Measurements from ENCODE around the gene TIMM50. TPM values are rescaled to one million over a fixed set of nuclear protein-coding genes. Genes with fewer than 3 reads are reported as not detected.

The TIMM50 gene
- total RNA-seq, 6 donors from 2014 or later = 47.8 to 80.9 (median 54.4) TPM

DNA sequence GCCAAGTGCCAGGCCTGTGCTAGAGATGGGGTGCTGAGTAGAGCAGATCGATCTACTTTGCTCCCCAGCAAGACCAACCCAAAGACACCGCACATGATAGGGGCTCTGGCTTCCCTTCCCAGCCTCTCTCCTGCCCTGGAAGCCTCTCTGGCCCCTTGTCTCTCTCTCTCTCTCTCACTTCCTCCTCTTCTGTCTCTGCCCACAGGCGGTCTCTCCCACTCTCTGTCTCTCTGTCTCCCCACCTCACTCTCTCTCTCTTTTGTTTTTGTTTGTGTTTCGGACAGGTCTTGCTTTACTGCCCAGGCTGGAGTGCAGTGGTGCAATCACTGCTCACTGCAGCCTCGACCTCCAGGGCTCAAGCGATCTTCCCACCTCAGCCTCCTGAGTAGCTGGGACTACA is 35.6 kb downstream of the TIMM50 start:
- no peak overlapping the region for H3K27ac ChIP-seq
- TF ChIP-seq, protein P1, sequence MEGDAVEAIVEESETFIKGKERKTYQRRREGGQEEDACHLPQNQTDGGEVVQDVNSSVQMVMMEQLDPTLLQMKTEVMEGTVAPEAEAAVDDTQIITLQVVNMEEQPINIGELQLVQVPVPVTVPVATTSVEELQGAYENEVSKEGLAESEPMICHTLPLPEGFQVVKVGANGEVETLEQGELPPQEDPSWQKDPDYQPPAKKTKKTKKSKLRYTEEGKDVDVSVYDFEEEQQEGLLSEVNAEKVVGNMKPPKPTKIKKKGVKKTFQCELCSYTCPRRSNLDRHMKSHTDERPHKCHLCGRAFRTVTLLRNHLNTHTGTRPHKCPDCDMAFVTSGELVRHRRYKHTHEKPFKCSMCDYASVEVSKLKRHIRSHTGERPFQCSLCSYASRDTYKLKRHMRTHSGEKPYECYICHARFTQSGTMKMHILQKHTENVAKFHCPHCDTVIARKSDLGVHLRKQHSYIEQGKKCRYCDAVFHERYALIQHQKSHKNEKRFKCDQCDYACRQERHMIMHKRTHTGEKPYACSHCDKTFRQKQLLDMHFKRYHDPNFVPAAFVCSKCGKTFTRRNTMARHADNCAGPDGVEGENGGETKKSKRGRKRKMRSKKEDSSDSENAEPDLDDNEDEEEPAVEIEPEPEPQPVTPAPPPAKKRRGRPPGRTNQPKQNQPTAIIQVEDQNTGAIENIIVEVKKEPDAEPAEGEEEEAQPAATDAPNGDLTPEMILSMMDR (IDR thresholded peaks at IDR 0.05) = no peak
- TF ChIP-seq POLR2AphosphoS5 (IDR thresholded peaks at IDR 0.05) = no peak
- TF ChIP-seq POLR2A (IDR thresholded peaks at IDR 0.05) = no peak
- TF ChIP-seq EP300 (IDR thresholded peaks at IDR 0.05) = no peak
- no peak overlapping the region for H3K4me3 ChIP-seq
- WGBS, 2 donors = 41 to 50% methylated on average over 6 of the region's 6 CpGs
- ATAC-seq (ENCODE audit: low FRiP score in 2 of 2) = peak in 1 of 2 donors; percentile 15
- no peak for DNase-seq
- peaks cover 9 to 18% (median 12%) of the 10 kb centered on the region in 4 donors for H3K4me1 ChIP-seq
- H3K9me3 ChIP-seq = no peaks in the 10 kb centered on the region
- no peaks in the 10 kb centered on the region for H3K36me3 ChIP-seq
- H3K27me3 ChIP-seq = peaks cover 0 to 29% (median 16%) of the 10 kb centered on the region in 4 donors

DNA sequence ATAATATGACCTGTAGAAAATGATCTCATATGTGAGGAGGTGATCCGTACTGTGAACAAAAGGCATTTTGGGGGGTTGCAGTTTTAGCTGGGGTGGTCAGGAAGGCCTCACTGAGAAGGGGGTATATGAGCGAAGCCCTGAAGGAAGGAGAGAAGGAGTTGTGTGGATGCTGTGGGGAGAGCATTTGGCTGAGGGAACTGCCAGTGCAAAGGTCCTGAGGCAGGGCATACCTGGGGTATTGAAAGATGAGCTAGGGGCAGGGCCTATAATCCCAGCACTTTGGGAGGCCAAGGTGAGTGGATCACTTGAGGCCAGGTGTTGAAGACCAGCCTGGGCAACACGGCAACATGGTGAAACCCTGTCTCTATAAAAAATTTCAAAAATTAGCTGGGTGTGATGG is 36.8 kb downstream of the TIMM50 start:
- 79 to 87% methylated on average over 3 of the region's 3 CpGs for WGBS, 2 donors
- Histone ChIP-seq H3K36me3 (no peaks in the 10 kb centered on the region), H3K27ac (no peak overlapping the region), H3K9me3 (no peaks in the 10 kb centered on the region), H3K4me1 (peaks cover 9 to 18% (median 12%) of the 10 kb centered on the region in 4 donors), H3K4me3 (no peak overlapping the region), H3K27me3 (peaks cover 0 to 29% (median 16%) of the 10 kb centered on the region in 4 donors)
- DNase-seq (no peak), ATAC-seq (ENCODE audit: low FRiP score in 2 of 2) (no peak)
- TF ChIP-seq POLR2A (IDR thresholded peaks at IDR 0.05) (no peak), EP300 (IDR thresholded peaks at IDR 0.05) (no peak), POLR2AphosphoS5 (IDR thresholded peaks at IDR 0.05) (no peak)
- TF ChIP-seq, protein P1 (IDR thresholded peaks at IDR 0.05) = no peak

DNA sequence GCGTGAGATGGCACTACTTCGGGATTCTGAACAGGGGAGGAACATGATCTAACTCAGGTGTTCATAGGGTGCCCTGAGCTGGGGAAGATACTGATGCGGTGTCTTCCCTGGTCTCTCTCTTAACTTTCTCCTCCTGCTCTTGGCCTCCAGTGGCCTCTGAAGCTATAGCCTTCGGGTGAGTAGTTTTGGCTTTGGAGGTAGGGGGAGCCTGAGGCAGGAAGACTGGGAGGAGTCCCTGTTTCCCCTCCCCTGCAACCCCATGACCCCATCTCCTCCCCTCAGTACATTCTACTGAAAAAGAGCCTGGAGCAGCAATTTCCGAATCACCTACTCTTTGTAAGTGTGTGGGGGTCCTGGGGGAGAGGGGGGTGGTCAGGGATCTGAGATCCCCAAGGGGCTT is 37.8 kb downstream of the TIMM50 start:
- TF ChIP-seq EP300 (IDR thresholded peaks at IDR 0.05) = no peak
- TF ChIP-seq POLR2A (IDR thresholded peaks at IDR 0.05) = no peak
- TF ChIP-seq, protein P1 (IDR thresholded peaks at IDR 0.05) = no peak
- no peak for TF ChIP-seq POLR2AphosphoS5 (IDR thresholded peaks at IDR 0.05)
- WGBS, 2 donors = 57 to 62% methylated on average over 5 of the region's 5 CpGs
- H3K36me3 ChIP-seq = no peaks in the 10 kb centered on the region
- peaks cover 9 to 18% (median 12%) of the 10 kb centered on the region in 4 donors for H3K4me1 ChIP-seq
- no peaks in the 10 kb centered on the region for H3K9me3 ChIP-seq
- DNase-seq = no peak
- no peak overlapping the region for H3K27ac ChIP-seq
- no peak for ATAC-seq (ENCODE audit: low FRiP score in 2 of 2)
- H3K4me3 ChIP-seq = no peak overlapping the region
- peaks cover 0 to 29% (median 16%) of the 10 kb centered on the region in 4 donors for H3K27me3 ChIP-seq

DNA sequence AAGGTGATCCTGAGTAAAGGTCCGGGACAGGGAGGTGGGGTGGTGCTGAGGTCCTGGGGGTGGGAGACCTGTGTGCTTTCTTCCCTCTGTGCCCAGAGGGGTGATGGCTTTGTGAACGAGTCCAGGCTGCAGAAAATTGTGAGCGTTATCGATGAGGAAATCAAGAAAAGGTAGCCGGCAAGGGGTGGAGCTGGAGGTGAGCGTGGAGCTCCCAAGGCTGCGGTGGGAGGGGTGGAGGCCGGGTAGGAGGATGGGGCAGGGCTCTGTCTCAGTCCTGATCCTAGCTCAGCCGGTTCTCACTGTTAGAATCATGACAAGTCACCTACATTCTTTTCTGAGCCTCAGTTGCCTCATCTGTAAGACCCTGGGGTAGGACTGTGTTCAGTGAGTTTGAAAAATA is 38.3 kb downstream of the TIMM50 start:
- Histone ChIP-seq H3K4me1 (peaks cover 9 to 18% (median 12%) of the 10 kb centered on the region in 4 donors), H3K27ac (no peak overlapping the region), H3K9me3 (no peaks in the 10 kb centered on the region), H3K36me3 (no peaks in the 10 kb centered on the region), H3K4me3 (no peak overlapping the region), H3K27me3 (peaks cover 0 to 25% (median 16%) of the 10 kb centered on the region in 4 donors)
- WGBS, 2 donors = 61 to 72% methylated on average over 9 of the region's 9 CpGs
- ATAC-seq (ENCODE audit: low FRiP score in 2 of 2) (no peak), DNase-seq (no peak)
- TF ChIP-seq EP300 (IDR thresholded peaks at IDR 0.05) = no peak
- no peak for TF ChIP-seq POLR2A (IDR thresholded peaks at IDR 0.05)
- no peak for TF ChIP-seq POLR2AphosphoS5 (IDR thresholded peaks at IDR 0.05)
- TF ChIP-seq, protein P1 (IDR thresholded peaks at IDR 0.05) = no peak
